Stimulated activated CD8-positive, alpha-beta memory T cell treated with anti-CD3 and anti-CD28 coated beads, Interleukin-15, amount 100 ng/mL, for 48 hours (primary cell): ENCODE data around the gene IL5.

Experiments used
- DNase-seq, 2 donors: peaks; one replicate each; pipeline ENCODE4 v3.0.0-alpha.2; 2020; ENCODE audit warnings: low read depth in 2 of 2

IL5 gene

GRCh38 chr5:132498152-132498551 is 45.2 kb downstream of the IL5 start:
- no peak for DNase-seq

GRCh38 chr5:132497488-132497997 is 45.8 kb downstream of the IL5 start:
- no peak for DNase-seq

- DNase-seq, result peak; percentile 56 to 60
Observed at GRCh38 chr5:132496631-132497487, 46.5 kb downstream of the IL5 start.

GRCh38 chr5:132496191-132496630 is 47.1 kb downstream of the IL5 start:
- peak; percentile 80 to 85 for DNase-seq

- DNase-seq, result peak; percentile 71 to 80
Observed at GRCh38 chr5:132495667-132496190, 47.6 kb downstream of the IL5 start.

- no peak for DNase-seq
Observed at GRCh38 chr5:132493821-132494220, 49.5 kb downstream of the IL5 start.

- DNase-seq, result no peak
Observed at GRCh38 chr5:132493241-132493640, 50.1 kb downstream of the IL5 start.

- no peak for DNase-seq
Observed at GRCh38 chr5:132492386-132493125, 50.8 kb downstream of the IL5 start.
